Thyroid gland (tissue), 4 donors: ENCODE measurements around the gene XDH. TPM values are rescaled to one million over a fixed set of nuclear protein-coding genes. Genes with fewer than 3 reads are reported as not detected.

Experiments
- DNase-seq, 2 donors: peaks; one replicate each; pipeline ENCODE4 v3.0.0-alpha.2; 2019
- H3K27ac ChIP-seq, 3 donors: fragments of 200-600 bp; sonication (generic); 1 replicate in 2 of 3; 2 replicates in 1 of 3; pipeline ENCODE4 v1.5.1; 2016 to 2019; ENCODE audit warnings: mild to moderate bottlenecking in 1 of 3, moderate library complexity in 1 of 3
- H3K27me3 ChIP-seq: fragments of 200-600 bp; sonication (generic); one replicate; pipeline ENCODE4 v1.5.1; 2019
- H3K36me3 ChIP-seq, 2 donors: fragments of 200-600 bp; sonication (generic); one replicate each; pipeline ENCODE4 v1.5.1; 2016 to 2019
- H3K4me1 ChIP-seq, 2 donors: fragments of 200-600 bp; sonication (generic); one replicate each; pipeline ENCODE4 v1.5.1; 2017 to 2019
- H3K4me3 ChIP-seq, 3 donors: fragments of 200-600 bp; sonication (generic); replicated peaks in 1 of 3; 1 replicate in 2 of 3; 2 replicates in 1 of 3; pipeline ENCODE4 v1.5.1; 2016; ENCODE audit warnings: mild to moderate bottlenecking in 1 of 3
- H3K9me3 ChIP-seq: fragments of 200-600 bp; sonication (generic); one replicate; pipeline ENCODE4 v1.5.1; 2017
- POLR2A ChIP-seq, 2 donors: fragments of 450-650 bp; IDR thresholded peaks; one replicate each; pipeline ENCODE4 v1.6.1; 2017; ENCODE audit warnings: antibody characterized with exemption in 2 of 2, mild to moderate bottlenecking in 2 of 2, moderate library complexity in 1 of 2
- WGBS, 2 donors: methylation state at CpG; one replicate each; pipeline ENCODE4 v1.1.5; 2017; 5-methylcytosine and 5-hydroxymethylcytosine counted together
- intact Hi-C: fragments of 100-400 bp; cut with DNase I; formaldehyde crosslinking; loops from one replicate; pipeline ENCODE4 v1.15.1; 2023
- total RNA-seq, 4 donors: library from RNA; depleted of rRNA; stranded (reverse); fragments of >200 nt; gene quantifications; one replicate each; pipeline ENCODE4 v1.2.3, GENCODE V29; 2016
- TF ChIP-seq, protein P1 (sequence below), 6 experiments: fragments of 200-600 bp in 3 of 6; fragments of 450-650 bp in 3 of 6; sonication (generic) in 3 of 6; IDR thresholded peaks; one replicate each; pipeline ENCODE4 v1.5.1; 2016 to 2019; ENCODE audit warnings: antibody characterized with exemption in 6 of 6, mild to moderate bottlenecking in 2 of 6, inconsistent platforms in 1 of 6, moderate library complexity in 1 of 6

XDH gene
- total RNA-seq, 4 donors from 2014 or later = 0.13 to 2.6 (median 1.9) TPM; not detected in 1

DNA sequence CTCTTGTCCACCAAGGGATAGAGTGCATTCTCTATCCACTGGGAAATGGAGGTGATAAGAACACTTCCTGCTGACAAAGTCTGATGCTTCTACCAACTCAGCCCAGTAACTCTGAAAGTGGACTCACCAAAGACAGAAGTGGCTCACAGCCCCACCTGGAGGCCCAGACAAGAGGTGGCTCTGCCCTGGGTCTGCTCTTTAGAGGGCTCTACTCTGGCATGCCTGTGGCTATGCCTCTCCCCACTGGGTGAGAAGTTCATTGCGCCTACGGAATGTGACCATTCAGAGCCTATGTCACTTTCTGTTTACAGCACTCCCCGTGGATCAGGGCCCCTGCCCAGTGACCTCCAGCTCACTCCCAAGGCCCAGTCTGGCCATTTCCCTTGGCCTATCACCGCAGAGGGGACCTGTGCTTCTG is 13.5 kb upstream of the XDH start:
- WGBS, 2 donors = 74 to 89% methylated on average over 4 of the region's 4 CpGs
- Histone ChIP-seq H3K27ac (no peak overlapping the region), H3K36me3 (no peaks in the 10 kb centered on the region), H3K27me3 (no peaks in the 10 kb centered on the region), H3K9me3 (no peaks in the 10 kb centered on the region), H3K4me1 (no peaks in the 10 kb centered on the region), H3K4me3 (no peak overlapping the region)
- intact Hi-C loops = no loop called here
- DNase-seq = no peak
- no peak for TF ChIP-seq POLR2A (IDR thresholded peaks at IDR 0.05)
- TF ChIP-seq, protein P1, sequence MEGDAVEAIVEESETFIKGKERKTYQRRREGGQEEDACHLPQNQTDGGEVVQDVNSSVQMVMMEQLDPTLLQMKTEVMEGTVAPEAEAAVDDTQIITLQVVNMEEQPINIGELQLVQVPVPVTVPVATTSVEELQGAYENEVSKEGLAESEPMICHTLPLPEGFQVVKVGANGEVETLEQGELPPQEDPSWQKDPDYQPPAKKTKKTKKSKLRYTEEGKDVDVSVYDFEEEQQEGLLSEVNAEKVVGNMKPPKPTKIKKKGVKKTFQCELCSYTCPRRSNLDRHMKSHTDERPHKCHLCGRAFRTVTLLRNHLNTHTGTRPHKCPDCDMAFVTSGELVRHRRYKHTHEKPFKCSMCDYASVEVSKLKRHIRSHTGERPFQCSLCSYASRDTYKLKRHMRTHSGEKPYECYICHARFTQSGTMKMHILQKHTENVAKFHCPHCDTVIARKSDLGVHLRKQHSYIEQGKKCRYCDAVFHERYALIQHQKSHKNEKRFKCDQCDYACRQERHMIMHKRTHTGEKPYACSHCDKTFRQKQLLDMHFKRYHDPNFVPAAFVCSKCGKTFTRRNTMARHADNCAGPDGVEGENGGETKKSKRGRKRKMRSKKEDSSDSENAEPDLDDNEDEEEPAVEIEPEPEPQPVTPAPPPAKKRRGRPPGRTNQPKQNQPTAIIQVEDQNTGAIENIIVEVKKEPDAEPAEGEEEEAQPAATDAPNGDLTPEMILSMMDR (IDR thresholded peaks at IDR 0.05) = no peak

DNA sequence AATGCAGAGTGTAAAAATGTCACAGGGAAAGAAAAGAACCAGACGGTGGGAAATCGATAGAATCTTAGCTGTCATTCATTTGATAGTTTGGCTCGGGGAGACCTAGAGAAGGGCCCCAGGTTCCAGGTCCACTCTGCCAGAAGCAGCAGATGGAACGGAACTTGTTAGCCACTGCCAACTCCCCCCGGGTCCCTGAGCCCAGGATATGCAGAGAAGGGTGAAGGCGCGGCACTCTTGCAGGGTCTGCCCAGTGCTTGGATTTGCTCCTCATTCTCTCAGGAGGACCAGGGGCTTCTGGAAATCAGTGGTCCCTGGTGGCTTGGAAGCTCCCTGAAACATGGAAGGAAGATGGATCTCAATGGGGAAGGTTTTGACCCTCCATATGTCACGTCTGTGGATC is 11.6 kb upstream of the XDH start:
- H3K27ac ChIP-seq = no peak overlapping the region
- H3K36me3 ChIP-seq = no peaks in the 10 kb centered on the region
- WGBS, 2 donors = 93% methylated on average over 8 of the region's 8 CpGs
- H3K9me3 ChIP-seq = no peaks in the 10 kb centered on the region
- H3K4me3 ChIP-seq = no peak overlapping the region
- TF ChIP-seq, protein P1 (IDR thresholded peaks at IDR 0.05) = no peak
- no peak for TF ChIP-seq POLR2A (IDR thresholded peaks at IDR 0.05)
- no peak for DNase-seq
- no peaks in the 10 kb centered on the region for H3K4me1 ChIP-seq
- H3K27me3 ChIP-seq = no peaks in the 10 kb centered on the region
- intact Hi-C loops = no loop called here

DNA sequence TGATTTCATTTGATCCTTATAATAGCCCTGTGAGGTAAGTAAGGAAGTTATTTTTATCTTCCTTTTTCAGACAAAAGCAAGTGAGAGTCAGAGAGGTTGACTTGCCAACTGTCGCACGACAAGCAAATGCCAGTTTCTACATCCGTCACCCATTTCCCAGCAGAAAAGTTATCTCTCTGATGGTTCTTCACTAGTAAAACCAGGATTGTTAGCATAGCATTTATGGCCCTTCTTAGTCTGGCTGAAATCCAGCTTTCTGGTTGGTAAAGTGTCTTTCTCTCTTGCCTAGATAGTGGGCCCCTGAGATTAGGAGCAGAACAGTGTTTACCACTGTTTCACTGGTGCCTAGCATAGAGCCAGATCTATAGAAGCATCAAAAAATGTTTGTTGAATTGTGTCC is 7.1 kb upstream of the XDH start:
- Histone ChIP-seq H3K4me1 (no peaks in the 10 kb centered on the region), H3K27me3 (no peaks in the 10 kb centered on the region), H3K36me3 (no peaks in the 10 kb centered on the region), H3K27ac (no peak overlapping the region), H3K4me3 (no peak overlapping the region), H3K9me3 (no peaks in the 10 kb centered on the region)
- intact Hi-C loops = no loop called here
- no peak for DNase-seq
- TF ChIP-seq, protein P1 (IDR thresholded peaks at IDR 0.05) = no peak
- TF ChIP-seq POLR2A (IDR thresholded peaks at IDR 0.05) = no peak
- 96 to 97% methylated on average over 3 of the region's 3 CpGs for WGBS, 2 donors

DNA sequence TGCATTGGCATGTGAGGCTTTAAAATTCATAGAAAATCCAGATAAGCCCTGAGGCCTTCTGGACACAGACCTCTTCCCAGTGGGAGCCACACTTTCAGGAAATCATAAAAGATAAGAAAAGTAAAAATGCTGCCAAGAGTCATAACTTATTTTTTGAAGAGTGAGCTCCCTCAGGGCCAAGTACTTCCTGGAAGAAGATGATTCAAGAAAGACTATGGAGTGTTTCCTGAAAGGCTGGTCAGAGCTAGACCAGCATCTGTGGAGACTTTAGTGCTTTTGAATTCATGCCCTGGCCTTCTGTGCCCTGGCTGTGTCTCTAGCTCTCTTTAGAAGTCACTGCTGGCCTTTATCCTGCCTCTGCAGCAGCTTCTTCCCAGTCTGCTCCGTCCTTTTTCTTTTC is 6.4 kb upstream of the XDH start:
- H3K36me3 ChIP-seq = no peaks in the 10 kb centered on the region
- no peak overlapping the region for H3K27ac ChIP-seq
- no peak for DNase-seq
- no peaks in the 10 kb centered on the region for H3K4me1 ChIP-seq
- H3K27me3 ChIP-seq = no peaks in the 10 kb centered on the region
- no peak overlapping the region for H3K4me3 ChIP-seq
- WGBS, 2 donors = 61 to 76% methylated on average over 1 of the region's 1 CpG
- intact Hi-C loops = no loop called here
- no peaks in the 10 kb centered on the region for H3K9me3 ChIP-seq
- TF ChIP-seq, protein P1 (IDR thresholded peaks at IDR 0.05) = no peak
- TF ChIP-seq POLR2A (IDR thresholded peaks at IDR 0.05) = no peak

DNA sequence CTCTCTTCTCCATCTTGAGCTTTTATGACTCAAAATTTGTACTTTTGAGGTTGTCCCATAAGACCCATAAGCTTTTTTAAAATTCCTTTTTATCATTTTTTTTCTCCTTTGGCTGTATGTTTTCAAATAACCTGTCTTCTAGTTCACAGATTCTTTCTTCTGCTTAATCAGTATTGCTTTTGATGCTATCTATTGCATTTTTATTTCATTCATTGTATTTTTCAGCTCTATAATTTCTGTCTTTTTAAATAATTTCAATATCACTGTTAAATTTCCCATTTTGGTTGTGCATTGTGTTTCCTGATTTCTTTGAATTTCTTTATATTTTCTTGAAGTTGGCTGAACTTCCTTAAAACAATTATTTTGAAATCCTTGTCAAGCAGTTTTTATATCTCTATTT is 4.8 kb upstream of the XDH start:
- Histone ChIP-seq H3K36me3 (no peaks in the 10 kb centered on the region), H3K27me3 (no peaks in the 10 kb centered on the region), H3K4me1 (peaks cover 0 to 5% of the 10 kb centered on the region in 2 donors), H3K27ac (no peak overlapping the region), H3K9me3 (no peaks in the 10 kb centered on the region), H3K4me3 (no peak overlapping the region)
- TF ChIP-seq, protein P1 (IDR thresholded peaks at IDR 0.05) = no peak
- TF ChIP-seq POLR2A (IDR thresholded peaks at IDR 0.05) = no peak
- DNase-seq = no peak
- intact Hi-C loops = no loop called here
